Endodermal cell (in vitro differentiated cells): Measurements from ENCODE around the gene COL9A3. TPM values are rescaled to one million over a fixed set of nuclear protein-coding genes. Genes with fewer than 3 reads are reported as not detected.
"Not testable (repeated sequence)": the region's sequence is repeated elsewhere in the genome, so short reads cannot be mapped to it uniquely, and the experiment has no call there.

Source experiments
- DNase-seq: peaks from one replicate; pipeline ENCODE4 v3.0.0-alpha.2; 2017
- H3K27ac ChIP-seq: 2 replicates; pipeline ENCODE4 v1.5.1; 2013; ENCODE audit warnings: mild to moderate bottlenecking, low read depth, low read length, moderate library complexity
- H3K27me3 ChIP-seq: 2 replicates; pipeline ENCODE4 v1.6.1; 2013; ENCODE audit warnings: mild to moderate bottlenecking, low read length, moderate library complexity; ENCODE audit not compliant: insufficient read depth, control insufficient read depth, poor library complexity, severe bottlenecking
- H3K36me3 ChIP-seq: 2 replicates; pipeline ENCODE4 v1.7.0; 2013; ENCODE audit warnings: mild to moderate bottlenecking, low read length, moderate library complexity; ENCODE audit not compliant: control insufficient read depth, insufficient read depth
- H3K4me1 ChIP-seq: one replicate; pipeline ENCODE4 v1.7.0; 2013; ENCODE audit warnings: low read length; ENCODE audit not compliant: control insufficient read depth, insufficient read depth
- H3K4me3 ChIP-seq: 2 replicates; pipeline ENCODE4 v1.5.1; 2013; ENCODE audit warnings: mild to moderate bottlenecking, low read length, moderate library complexity
- H3K9ac ChIP-seq: 2 replicates; pipeline ENCODE4 v1.6.1; 2013; ENCODE audit warnings: mild to moderate bottlenecking, low read length, moderate library complexity; ENCODE audit not compliant: poor library complexity, severe bottlenecking; ENCODE audit errors: extremely low read depth
- H3K9me3 ChIP-seq: 2 replicates; pipeline ENCODE4 v1.6.1; 2013; ENCODE audit warnings: mild to moderate bottlenecking, low read length, moderate library complexity; ENCODE audit not compliant: control insufficient read depth
- H3K27ac Mint-ChIP-seq: 2 replicates; pipeline ENCODE4 v1.8.0; 2020; ENCODE audit warnings: mixed read lengths
- H3K27me3 Mint-ChIP-seq: 2 replicates; pipeline ENCODE4 v1.8.0; 2021; ENCODE audit warnings: mild to moderate bottlenecking, mixed read lengths; ENCODE audit not compliant: insufficient read depth
- H3K36me3 Mint-ChIP-seq: 2 replicates; pipeline ENCODE4 v1.8.0; 2020; ENCODE audit warnings: low read depth, mixed read lengths
- H3K4me1 Mint-ChIP-seq: 2 replicates; pipeline ENCODE4 v1.8.0; 2020; ENCODE audit warnings: mixed read lengths
- H3K4me3 Mint-ChIP-seq: 2 replicates; pipeline ENCODE4 v1.8.0; 2020; ENCODE audit warnings: mild to moderate bottlenecking, moderate library complexity, mixed read lengths
- H3K9me3 Mint-ChIP-seq: 2 replicates; pipeline ENCODE4 v1.8.0; 2020; ENCODE audit warnings: mild to moderate bottlenecking, mixed read lengths
- WGBS, 2 experiments: methylation state at CpG; one replicate each; pipeline versions ENCODE4 v1.1.5 to v1.1.7; 2013; ENCODE audit warnings: missing lambda C conversion rate in 2 of 2, mixed read lengths in 1 of 2; ENCODE audit not compliant: insufficient coverage in 1 of 2, insufficient read length in 1 of 2; 5-methylcytosine and 5-hydroxymethylcytosine counted together
- total RNA-seq, 2 donors: library from RNA; stranded (reverse); fragmentation: NEBNext Ultra II Directional in 1 of 2; extraction: Animal tissue kit (Norgen Biotek cat#: 25700) in 1 of 2; gene quantifications; 2 replicates in 1 of 2; 3 replicates in 1 of 2; pipeline ENCODE4 v1.2.1, GENCODE V29; 2021
- TF ChIP-seq, protein P1 (sequence below): fragments of 200-600 bp; sonication (generic); conservative IDR thresholded peaks from 2 replicates; pipeline ENCODE4 v1.5.0; 2021; ENCODE audit warnings: antibody characterized with exemption, mild to moderate bottlenecking

The COL9A3 gene
- total RNA-seq, 2 donors from 2014 or later, result 48.9 to 133 TPM

DNA sequence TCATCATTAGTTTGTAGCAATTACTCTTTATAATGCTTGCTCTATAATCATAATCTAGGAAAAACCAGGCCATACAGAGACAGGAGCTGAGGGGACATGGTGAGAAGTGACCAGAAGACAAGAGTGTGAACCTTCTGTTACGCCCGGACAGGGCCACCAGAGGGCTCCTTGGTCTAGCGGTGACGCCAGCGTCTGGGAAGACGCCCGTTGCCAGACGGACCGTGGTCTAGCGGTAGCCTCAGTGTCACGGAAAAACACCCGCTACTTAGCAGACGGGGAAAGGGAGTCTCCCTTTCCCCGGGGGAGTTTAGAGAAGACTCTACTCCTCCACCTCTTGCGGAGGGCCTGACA is 56.8 kb downstream of the COL9A3 start:
- not testable (repeated sequence) for H3K27me3 Mint-ChIP-seq, H3K9me3 Mint-ChIP-seq, H3K27ac ChIP-seq, H3K4me1 ChIP-seq, H3K4me1 Mint-ChIP-seq, H3K36me3 ChIP-seq, H3K9me3 ChIP-seq, H3K36me3 Mint-ChIP-seq, H3K9ac ChIP-seq, H3K27me3 ChIP-seq, H3K4me3 ChIP-seq, H3K27ac Mint-ChIP-seq
- TF ChIP-seq, protein P1, sequence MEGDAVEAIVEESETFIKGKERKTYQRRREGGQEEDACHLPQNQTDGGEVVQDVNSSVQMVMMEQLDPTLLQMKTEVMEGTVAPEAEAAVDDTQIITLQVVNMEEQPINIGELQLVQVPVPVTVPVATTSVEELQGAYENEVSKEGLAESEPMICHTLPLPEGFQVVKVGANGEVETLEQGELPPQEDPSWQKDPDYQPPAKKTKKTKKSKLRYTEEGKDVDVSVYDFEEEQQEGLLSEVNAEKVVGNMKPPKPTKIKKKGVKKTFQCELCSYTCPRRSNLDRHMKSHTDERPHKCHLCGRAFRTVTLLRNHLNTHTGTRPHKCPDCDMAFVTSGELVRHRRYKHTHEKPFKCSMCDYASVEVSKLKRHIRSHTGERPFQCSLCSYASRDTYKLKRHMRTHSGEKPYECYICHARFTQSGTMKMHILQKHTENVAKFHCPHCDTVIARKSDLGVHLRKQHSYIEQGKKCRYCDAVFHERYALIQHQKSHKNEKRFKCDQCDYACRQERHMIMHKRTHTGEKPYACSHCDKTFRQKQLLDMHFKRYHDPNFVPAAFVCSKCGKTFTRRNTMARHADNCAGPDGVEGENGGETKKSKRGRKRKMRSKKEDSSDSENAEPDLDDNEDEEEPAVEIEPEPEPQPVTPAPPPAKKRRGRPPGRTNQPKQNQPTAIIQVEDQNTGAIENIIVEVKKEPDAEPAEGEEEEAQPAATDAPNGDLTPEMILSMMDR, result peak; percentile 78
- WGBS, 2 experiments, result 11 to 20% methylated on average over 2 to 10 of the region's 15 CpGs
- DNase-seq, result peak; percentile 88
- peak overlapping the region; percentile 26 for H3K4me3 Mint-ChIP-seq

DNA sequence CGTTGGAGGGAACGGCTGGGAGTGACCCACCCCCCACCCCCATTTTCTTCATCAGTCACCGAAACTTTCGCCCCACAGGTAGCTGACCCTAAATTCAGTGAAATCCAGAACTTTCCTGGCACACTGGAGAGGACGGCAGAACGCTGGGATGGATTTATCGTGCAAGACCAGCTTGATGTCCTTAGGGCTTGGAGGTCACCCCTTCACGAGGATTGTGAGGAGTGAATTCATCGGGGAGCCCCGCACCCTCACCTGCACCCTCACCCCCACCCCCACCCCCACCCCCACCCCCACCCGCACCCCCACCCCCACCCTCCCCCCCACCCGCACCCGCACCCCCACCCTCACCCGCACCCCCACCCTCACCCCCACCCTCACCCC is 58.1 kb downstream of the COL9A3 start:
- 99% methylated on average over 7 of the region's 14 CpGs; no CpG with 5 or more reads in 1 of the 2 experiments for WGBS, 2 experiments

DNA sequence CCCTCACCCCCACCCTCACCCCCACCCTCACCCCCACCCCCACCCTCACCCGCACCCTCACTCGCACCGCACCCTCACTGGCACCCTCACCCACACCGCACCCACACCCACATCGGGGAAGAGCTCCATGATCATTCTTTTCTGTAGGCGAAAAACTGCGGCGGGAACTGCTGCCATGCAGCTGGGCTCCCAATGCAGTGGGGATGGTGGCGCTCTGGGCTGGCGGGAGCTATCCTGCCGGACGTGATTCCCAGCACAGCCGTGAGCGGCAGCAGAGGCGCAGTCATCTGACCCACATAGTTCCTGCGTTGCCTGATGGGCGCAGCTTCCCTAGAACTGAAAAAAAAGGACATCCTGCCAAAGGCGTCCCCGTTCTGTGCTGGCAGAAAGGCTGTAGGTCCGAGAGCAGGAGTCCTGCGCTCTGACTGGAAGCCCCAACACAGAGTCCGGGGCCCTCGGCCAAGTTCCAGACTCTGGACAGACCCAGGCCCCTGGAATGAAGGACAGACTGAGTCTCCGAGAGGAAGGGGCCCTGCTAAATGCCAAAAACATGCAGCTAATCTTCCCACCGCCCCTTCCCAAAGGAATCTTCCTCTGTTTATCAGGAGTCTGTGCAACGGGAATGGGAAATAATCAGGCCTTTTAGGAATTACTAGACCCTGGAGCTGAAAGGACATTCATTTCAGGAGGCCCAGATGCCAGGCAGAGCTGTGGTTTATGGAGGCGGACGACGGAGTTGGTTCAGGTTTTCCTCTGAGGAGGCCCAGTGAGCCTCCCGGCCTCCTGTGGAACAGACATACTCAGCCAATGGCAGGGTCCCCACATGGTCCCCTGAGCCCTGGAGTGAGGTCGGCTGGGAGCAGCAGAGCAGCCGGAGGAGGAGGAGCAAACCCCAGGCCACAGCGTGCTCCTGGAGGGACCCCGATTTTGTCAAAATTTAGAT is 58.8 kb downstream of the COL9A3 start:
- no peaks in the 10 kb centered on the region for H3K9me3 ChIP-seq
- no peak overlapping the region for H3K4me3 ChIP-seq
- H3K27me3 ChIP-seq, result no peaks in the 10 kb centered on the region
- Mint-ChIP-seq H3K27me3 (peaks cover 1% of the 10 kb centered on the region), H3K36me3 (no peaks in the 10 kb centered on the region), H3K9me3 (no peaks in the 10 kb centered on the region), H3K27ac (peak overlapping the region; percentile 65), H3K4me3 (peak overlapping the region; percentile 19), H3K4me1 (peaks cover 5% of the 10 kb centered on the region)
- WGBS, 2 experiments, result 58 to 61% methylated on average over 22 to 33 of the region's 34 CpGs
- TF ChIP-seq, protein P1, result peak; percentile 69
- peak; percentile 96 for DNase-seq
- H3K36me3 ChIP-seq, result peaks cover 9% of the 10 kb centered on the region
- H3K9ac ChIP-seq, result no peak overlapping the region
- peak overlapping the region; percentile 13 for H3K27ac ChIP-seq
- H3K4me1 ChIP-seq, result no peaks in the 10 kb centered on the region

More for the DNA sequence above, 58.1 kb downstream of the COL9A3 start:
- TF ChIP-seq, protein P1, result no peak
- H3K9me3 ChIP-seq, result no peaks in the 10 kb centered on the region
- no peaks in the 10 kb centered on the region for H3K27me3 ChIP-seq
- no peaks in the 10 kb centered on the region for H3K36me3 Mint-ChIP-seq
- H3K27ac ChIP-seq, result no peak overlapping the region
- H3K36me3 ChIP-seq, result peaks cover 9% of the 10 kb centered on the region
- H3K27me3 Mint-ChIP-seq, result peaks cover 1% of the 10 kb centered on the region
- DNase-seq, result no peak
- no peaks in the 10 kb centered on the region for H3K4me1 ChIP-seq
- peak overlapping the region; percentile 7 for H3K27ac Mint-ChIP-seq
- H3K9ac ChIP-seq, result no peak overlapping the region
- H3K4me3 ChIP-seq, result no peak overlapping the region
- peaks cover 5% of the 10 kb centered on the region for H3K4me1 Mint-ChIP-seq
- no peak overlapping the region for H3K4me3 Mint-ChIP-seq
- no peaks in the 10 kb centered on the region for H3K9me3 Mint-ChIP-seq
